GM18511 (cell line): ENCODE results near the gene GLB1L3.
"Not testable (repeated sequence)": the region's sequence is repeated elsewhere in the genome, so short reads cannot be mapped to it uniquely, and the experiment has no call there.

Source experiments
- ATAC-seq: cut with Tn5 transposase; IDR thresholded peaks from one replicate; pipeline ENCODE4 v1.9.1; 2021; ENCODE audit warnings: mild to moderate bottlenecking, moderate library complexity; ENCODE audit not compliant: unreplicated experiment

The GLB1L3 gene

GRCh38 chr11:134340354-134340964 is 64.3 kb downstream of the GLB1L3 start:
- no peak for ATAC-seq

DNA sequence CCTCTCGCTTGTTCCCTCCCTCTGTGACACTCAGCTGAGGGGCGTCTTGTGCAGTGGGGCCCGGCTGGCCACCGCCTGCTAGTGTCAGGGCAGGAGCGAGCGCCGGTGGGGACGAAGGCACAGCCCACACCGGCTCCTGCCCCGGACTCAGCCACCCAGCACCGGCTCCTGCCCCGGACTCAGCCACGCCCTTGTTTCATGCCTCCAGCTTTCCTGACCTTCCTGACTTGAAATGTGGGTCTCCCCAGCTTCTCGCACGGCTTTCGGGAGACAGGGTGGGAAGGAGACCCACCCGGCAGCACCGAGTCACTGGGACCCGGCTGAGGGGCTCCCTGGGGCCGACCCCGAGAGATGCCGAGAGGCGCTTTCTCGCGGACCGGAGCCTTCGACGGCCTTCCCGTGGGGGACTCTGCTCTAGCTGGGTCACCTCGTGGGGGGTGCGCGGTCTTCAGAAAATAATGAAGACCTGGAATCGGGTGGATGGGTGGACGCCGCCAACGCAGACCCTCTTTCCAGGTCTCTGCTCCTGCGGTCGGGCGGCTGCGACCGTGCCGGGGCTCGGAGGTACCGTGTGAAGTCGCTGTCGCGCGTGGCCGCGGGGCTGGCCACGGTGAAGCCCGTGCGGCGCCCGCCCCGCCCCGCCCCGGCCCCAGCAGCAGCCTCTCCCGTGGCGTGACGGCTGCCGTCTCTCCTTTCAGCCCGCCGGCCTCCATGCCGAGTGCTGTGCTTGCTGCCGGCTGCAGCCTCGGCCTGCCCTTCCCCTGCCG is 65.8 kb downstream of the GLB1L3 start:
- no peak for ATAC-seq

DNA sequence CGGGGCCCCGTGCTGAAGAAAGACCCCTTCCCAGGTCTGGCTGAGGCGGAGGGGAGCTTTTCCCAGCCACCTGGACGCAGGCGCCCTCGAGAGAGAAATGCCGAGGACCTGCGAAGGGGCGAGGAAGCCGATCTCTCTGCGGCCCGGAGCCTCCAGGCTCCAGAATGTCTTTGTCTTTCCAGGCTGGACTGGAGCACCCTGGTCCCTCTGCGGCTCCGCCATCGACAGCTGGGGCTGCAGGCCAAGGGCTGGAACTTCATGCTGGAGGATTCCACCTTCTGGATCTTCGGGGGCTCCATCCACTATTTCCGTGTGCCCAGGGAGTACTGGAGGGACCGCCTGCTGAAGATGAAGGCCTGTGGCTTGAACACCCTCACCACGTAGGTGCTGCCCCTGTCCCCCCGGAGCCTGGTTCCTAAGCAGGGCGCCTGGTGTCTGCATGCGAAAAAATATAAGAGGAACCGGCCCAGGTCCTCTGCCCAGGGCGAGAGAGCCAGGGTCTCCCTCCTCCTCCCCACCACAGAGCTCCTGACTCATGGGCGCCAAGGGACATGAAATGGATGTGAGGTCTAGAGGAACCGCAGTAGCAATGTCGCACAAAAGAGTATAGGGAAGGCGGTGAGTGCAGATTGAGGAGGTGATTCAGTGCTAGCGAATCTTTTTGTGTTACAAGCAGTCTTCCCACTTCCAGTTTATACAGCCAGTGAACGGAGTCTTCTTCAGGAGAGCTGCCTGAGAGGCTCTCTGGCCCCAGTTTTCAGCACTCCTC is 66.6 kb downstream of the GLB1L3 start:
- no peak for ATAC-seq

DNA sequence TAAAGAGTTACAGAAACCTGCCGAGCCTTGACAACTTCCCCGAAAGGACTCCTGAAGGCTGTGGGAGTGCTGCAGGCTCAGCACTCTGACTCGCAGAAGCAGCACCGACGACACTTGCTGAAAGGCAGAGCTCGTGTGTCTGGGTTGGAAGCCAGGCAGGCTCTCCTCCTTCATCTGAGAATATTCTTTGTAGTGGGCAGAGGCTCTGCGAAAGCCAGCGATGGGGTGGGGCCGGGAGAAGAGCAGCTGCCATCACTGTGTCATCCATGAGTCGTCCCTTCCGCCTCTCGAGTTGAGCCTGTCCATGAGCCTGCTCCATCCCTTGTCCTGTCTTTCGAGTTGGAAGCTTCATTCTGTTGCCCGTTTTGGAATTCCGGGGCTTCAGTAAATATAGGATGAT is 67.5 kb downstream of the GLB1L3 start:
- no peak for ATAC-seq

- not testable (repeated sequence) for ATAC-seq
These were observed 68.5 kb downstream of the GLB1L3 start for GRCh38 chr11:134344497-134345236.

DNA sequence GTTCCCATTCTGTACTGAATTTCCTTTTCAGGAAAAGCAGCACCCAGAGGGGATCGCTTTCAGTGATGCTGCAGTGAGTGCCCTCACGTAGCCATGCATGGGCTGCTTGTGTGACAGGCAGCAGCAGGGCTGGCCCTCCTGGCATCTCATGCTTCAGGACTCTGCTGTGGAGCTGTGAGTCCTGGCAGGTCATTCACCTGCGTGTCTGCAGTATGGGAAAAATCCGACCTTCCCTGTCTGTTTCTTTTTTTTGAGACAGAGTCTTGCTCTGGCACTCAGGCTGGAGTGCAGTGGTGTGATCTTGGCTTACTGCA is 69.0 kb downstream of the GLB1L3 start:
- no peak for ATAC-seq

GRCh38 chr11:134346101-134346975 is 70.2 kb downstream of the GLB1L3 start:
- ATAC-seq, result no peak

DNA sequence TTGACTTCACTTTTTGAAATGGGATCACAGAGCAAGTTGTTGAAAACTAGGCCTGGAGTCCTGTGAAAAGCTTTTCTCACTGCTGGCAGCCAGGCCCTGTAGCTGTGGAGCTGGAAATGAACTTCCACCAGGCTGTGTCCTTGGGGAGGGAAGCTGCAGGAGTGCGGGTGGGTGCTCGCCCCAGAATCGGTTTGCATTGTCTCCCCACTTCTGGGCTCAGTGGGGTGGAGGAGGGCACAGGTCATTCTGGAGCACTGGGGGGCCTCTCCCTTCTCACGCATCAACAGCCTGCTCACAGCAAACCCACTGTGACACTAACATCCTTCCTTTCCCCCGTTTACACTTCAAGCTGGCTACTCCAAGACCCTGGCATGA is 70.8 kb downstream of the GLB1L3 start:
- no peak for ATAC-seq

- ATAC-seq, result no peak
These were observed 71.3 kb downstream of the GLB1L3 start for GRCh38 chr11:134347441-134347840.

- ATAC-seq, result no peak
These were observed 73.1 kb downstream of the GLB1L3 start for GRCh38 chr11:134349109-134349801.

DNA sequence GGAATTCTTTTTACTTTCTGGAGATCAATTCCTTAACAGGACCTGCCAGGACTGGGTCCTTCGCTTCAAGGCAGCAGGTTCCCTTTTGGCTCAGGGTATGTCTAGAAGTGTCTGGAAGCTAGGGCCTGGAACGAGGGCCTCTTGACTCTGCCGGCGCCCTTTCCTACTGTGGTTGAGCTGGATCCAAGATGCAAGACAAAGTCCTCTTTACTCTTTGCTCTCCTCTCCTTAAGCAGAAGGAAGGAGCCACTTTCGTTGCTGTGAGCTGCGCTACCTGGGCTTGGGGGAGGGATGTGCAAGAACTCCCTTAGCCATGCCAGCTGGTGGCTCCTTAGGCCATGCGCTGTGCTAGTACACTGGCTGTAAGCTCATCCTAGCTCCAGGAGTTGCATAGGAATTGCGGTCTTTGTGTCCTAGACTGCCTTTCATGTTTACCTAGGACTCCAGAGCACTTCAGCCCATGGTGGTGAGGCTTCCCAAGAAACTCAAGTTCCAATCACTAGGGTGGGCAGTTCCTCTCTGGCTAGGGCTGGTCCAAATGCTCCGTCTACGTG is 73.7 kb downstream of the GLB1L3 start:
- ATAC-seq, result no peak

GRCh38 chr11:134350381-134350780 is 74.2 kb downstream of the GLB1L3 start:
- no peak for ATAC-seq

- ATAC-seq, result no peak
These were observed 75.9 kb downstream of the GLB1L3 start for GRCh38 chr11:134352111-134352510.

DNA sequence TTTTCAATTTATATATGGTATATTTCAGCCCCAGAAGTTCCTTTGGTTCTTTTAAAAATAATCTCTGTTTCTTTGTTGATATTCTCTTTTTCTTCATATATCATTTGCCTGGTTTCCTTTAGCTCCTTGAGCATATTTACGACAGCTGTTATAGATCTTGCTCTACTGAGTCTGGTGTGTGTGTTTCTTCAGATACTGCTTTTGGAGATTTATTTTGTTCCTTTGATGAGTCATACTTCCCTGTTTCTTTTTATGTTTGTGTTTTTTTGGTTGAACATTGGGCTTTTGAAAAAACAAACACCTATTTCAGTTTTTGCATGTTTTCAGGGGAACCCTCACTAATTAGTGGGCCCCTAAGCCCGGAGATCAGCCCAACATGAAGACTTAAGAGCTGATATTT is 79.0 kb downstream of the GLB1L3 start:
- no peak for ATAC-seq

DNA sequence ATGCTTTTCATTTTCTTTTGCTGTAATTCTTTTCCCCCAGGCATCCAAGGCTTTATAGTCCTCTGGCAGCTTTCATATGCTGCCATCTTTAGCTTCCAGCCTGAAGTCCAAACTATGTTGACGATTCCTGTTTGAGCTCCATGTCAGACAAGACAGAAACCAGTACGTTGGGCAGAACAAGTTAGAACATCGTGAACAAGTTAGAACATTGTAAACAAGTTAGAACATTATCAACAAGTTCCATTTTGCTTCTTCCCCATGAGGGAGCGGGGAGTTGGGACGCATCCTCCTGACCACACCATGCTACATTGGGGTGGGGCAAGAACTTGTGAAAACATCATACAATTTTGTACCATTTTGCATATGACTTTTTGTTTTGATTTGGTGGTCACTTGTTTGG is 79.5 kb downstream of the GLB1L3 start:
- no peak for ATAC-seq

DNA sequence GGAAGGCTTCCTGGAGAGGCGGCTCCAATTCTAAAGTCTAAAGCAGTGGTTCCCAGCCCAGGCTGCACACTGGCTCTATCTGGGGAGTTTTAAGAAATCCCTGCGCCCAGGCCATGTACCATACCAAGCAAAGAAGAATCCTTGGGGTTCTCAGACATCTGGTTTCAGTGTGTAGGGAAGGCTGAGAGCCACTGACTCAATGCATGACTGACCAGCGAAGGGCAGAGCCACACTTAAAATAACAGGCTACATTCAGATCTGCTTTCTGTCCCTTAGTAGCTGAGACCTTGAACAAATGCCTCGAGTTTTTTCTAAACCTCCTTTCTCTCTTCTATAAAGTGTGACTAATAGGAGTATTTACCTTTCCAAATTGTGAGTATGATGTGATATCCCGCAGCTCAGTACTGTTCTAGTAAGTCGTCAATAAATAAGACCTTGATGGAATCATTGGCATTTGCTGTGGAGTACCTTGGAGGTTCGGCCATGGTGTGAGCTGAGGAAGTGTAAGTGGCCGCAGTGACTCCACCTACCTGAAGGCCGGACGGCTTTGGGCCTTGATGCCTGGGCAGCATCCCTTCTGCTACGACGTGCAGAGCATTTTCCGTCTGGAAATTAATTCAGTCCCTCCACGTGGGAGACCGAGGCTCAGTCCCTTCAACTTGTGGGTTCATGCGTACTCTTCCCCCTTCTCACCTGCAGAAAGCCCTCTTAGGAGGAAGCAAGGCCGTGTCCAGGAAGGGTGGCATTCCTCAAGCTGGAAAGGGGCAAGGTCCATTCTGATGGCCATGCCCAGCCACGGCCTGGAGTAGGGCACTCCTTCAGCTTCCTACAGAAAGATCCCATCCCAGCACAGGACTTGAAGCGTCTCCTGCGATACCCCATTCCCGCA is 80.7 kb downstream of the GLB1L3 start:
- no peak for ATAC-seq

GRCh38 chr11:134357545-134357839 is 81.3 kb downstream of the GLB1L3 start:
- ATAC-seq, result no peak

DNA sequence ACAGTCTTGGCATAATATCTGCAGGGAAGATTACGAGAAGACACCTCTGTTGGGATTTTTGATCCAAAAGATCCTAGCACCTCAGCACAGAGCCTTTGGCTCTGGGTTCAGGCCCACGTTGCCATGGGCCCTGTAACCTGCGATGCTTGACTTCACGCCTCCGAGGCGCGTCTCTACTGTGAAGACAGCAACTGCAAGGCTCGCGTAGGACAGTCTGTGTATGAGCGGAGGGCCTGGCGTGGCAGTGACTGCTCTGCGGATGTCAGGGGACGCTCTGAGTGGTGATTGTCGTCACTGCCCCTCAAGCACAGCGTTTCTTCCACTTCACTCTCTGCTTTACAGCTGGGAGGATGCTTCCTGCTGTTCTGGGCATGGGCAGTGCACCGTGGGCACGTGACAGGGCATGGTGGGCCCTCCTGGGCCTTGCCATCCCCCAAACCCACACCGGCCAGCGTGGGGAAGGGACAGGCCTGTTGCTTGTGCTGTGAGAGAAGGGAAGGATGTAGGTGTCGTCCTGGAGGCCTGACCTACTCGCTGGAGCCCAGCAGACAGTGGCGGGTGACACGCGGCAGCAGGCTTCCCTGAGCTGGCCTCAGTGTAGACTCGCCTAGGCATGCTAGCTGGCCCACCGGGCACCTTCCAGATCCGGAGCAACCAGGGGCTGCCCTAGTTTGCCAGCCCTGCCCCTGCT is 82.1 kb downstream of the GLB1L3 start:
- no peak for ATAC-seq
